Astrocyte (in vitro differentiated cells and primary cell): ENCODE measurements around the gene SPOCK3.

Source experiments
- EZH2 ChIP-seq: IDR thresholded peaks from 2 replicates; pipeline ENCODE4 v1.6.1; 2012; ENCODE audit warnings: mild to moderate bottlenecking, low read length, inconsistent platforms; ENCODE audit not compliant: insufficient read depth
- TF ChIP-seq, protein P1 (sequence below): IDR thresholded peaks from 2 replicates; pipeline ENCODE4 v1.5.1; 2011; ENCODE audit warnings: low read depth, mild to moderate bottlenecking, inconsistent platforms, low read length, moderate library complexity; ENCODE audit not compliant: insufficient read depth

- TF ChIP-seq, protein P1, sequence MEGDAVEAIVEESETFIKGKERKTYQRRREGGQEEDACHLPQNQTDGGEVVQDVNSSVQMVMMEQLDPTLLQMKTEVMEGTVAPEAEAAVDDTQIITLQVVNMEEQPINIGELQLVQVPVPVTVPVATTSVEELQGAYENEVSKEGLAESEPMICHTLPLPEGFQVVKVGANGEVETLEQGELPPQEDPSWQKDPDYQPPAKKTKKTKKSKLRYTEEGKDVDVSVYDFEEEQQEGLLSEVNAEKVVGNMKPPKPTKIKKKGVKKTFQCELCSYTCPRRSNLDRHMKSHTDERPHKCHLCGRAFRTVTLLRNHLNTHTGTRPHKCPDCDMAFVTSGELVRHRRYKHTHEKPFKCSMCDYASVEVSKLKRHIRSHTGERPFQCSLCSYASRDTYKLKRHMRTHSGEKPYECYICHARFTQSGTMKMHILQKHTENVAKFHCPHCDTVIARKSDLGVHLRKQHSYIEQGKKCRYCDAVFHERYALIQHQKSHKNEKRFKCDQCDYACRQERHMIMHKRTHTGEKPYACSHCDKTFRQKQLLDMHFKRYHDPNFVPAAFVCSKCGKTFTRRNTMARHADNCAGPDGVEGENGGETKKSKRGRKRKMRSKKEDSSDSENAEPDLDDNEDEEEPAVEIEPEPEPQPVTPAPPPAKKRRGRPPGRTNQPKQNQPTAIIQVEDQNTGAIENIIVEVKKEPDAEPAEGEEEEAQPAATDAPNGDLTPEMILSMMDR: no peak
- no peak for TF ChIP-seq EZH2
Observed at GRCh38 chr4:166798126-166798525, 436.2 kb downstream of the SPOCK3 start.
